ENCODE results near the gene FKBP7.
"Not testable (repeated sequence)": the region's sequence is repeated elsewhere in the genome, so short reads cannot be mapped to it uniquely, and the experiment has no call there.

FKBP7 gene

DNA sequence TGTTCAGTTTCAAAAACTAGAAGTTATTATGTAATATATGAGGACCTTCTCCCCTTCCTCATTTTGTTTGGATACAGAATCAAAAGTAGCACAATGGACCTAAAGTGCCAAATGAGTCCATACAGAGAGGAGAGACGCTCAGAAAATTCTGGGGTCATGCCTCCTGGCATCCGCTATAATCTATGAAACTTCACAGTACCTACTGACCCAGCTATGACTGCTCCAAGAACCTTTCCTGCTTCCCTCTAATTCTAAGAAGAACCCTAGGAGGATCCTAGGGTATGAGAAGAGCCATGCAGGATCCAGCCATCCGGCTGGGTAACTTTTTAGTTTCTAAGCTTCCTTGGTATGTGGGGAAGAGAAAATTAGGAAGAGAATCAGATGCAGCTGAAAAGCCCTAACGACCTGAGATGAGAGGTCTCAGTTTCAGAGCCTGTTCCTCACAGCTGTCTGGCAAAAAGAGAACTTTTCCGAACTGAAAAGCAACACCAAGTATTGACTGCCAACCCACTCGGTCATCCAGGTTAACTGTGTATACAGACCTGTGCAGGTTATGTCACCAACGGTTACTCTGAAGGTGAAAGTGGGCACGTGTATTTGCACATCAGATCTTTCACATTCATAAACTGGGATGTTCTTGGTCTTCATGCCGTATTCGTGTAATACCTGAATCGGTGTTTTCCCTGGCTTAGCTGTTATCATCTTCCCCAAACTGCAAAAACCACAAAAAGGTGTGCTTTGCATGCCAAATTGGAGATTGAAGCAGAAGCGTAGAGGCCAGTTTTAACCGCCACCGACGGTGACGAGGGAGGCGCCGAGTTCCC is 28.5 kb downstream of the FKBP7 start:
- DNase-seq (ENCODE audit: low spot score) = no peak

DNA sequence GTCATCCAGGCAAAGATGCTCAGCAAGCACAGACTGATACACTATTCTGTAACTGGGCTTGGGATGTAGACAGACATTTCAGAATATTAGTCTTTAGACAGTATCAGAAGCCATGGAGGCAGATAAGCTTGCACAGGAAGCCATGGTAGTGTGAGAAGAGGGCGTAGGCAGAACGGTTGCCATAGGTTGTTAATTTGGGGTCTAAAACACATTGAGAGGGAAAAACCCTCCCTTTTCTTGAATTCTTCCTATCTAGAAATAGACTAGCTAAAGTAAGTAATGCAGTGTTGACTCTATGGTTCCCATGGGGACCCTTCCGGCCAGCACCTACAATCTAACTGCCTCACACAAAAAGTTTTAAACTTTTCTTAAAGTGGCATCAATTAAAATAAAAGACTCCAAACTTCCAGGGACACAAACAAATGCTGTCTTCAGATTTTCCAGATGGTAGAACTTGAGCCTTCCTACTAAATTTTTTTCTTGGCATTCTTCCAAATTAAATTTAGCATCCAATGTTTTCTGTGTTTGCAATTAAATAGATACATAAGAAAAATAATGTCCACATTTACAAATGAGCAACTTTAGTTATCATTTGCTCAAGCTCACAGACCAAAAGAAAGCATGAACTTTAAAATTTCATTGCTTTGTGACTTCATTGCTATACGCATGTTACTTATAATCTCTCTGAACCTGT is 29.3 kb downstream of the FKBP7 start:
- no peak for DNase-seq (ENCODE audit: low spot score)

DNA sequence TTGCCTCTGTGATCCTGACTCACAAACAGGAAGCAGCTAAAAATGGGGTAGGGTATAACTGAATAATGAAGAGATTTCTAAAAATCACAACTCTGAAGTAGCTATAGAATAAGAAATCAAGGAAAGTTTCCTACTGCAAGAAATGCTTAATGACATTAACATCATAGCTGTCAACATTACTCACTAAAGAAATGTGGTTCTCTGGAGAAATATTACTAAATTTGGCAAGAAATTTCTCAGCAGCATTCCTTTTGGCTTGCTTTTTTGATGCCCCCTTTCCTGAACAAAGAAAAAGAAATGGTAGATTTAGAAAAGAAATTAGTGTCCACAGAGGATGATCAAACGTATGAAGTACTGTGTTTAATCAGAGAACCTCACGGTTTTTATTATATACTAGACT is 37.0 kb downstream of the FKBP7 start:
- no peak for DNase-seq (ENCODE audit: low spot score)

- no peak for DNase-seq (ENCODE audit: low spot score)
These were observed 41.7 kb downstream of the FKBP7 start for GRCh38 chr2:178436662-178437061.

GRCh38 chr2:178429336-178429735 is 49.1 kb downstream of the FKBP7 start:
- DNase-seq (ENCODE audit: low spot score) = no peak

GRCh38 chr2:178428396-178428806 is 50.0 kb downstream of the FKBP7 start:
- no peak for DNase-seq (ENCODE audit: low spot score)

GRCh38 chr2:178427458-178427857 is 50.9 kb downstream of the FKBP7 start:
- no peak for DNase-seq (ENCODE audit: low spot score)

DNA sequence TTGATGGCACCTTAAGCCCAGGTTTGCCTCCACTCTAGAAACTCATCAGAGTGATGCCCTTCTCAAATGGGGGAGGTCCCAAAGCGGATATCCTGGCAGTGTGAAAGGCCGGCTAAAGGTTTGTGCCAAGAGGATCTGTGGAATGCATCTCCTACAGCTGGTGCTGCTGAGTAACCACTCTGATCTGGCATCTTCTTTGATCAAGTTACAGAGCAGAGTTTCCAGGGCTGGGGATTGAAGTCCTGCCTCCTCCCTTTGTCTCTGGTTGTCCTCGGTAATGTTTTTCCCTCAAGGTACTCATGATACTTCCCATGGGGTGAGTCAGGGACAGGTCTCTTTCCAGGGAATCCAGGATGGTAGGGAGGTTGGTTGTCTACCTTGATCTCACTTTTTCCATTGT is 52.0 kb downstream of the FKBP7 start:
- no peak for DNase-seq (ENCODE audit: low spot score)

DNA sequence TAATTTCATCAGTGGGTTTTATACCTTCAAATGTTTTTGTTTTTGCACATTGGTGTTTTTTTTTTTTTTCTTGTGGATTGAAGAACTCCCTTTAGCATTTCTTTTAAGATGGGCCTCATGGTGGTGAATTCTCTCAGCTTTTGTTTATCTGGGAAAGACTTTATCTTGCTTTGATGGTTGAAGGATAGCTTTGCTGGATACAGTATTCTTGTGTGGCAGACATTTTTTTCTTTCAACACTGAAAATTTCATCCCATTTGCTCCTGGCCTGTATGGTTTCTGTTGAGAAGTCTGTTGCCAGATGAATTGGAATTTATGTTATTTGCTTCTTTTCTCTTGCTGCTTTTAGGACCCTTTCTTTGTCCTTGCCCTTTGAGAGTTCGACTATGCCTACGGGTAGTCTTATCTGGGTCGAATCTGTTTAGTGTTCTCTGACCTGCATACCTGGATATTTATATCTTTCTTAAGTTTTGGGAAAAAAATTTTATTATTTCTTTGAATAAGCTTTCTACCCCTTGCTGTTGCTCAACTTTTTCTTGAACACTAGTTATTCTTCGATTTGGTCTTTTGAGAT is 53.1 kb downstream of the FKBP7 start:
- no peak for DNase-seq (ENCODE audit: low spot score)

DNA sequence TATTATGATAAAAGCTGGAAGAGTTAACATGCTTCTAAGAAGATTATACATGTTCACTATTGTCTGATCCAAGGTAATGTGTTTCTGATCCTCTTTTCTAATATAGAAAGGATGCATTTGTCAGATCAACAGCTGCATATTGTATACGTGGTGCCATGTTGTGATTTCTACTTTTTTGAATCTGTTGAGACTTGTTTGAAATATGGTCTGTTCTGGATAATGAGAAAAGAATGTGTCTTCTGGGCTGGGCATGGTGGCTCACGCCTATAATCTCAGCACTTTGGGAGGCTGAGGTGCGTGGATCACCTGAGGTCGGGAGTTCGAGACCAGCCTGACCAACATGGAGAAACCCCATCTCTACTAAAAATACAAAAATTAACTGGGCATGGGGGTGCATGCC is 54.7 kb downstream of the FKBP7 start:
- DNase-seq (ENCODE audit: low spot score) = not testable (repeated sequence)

DNA sequence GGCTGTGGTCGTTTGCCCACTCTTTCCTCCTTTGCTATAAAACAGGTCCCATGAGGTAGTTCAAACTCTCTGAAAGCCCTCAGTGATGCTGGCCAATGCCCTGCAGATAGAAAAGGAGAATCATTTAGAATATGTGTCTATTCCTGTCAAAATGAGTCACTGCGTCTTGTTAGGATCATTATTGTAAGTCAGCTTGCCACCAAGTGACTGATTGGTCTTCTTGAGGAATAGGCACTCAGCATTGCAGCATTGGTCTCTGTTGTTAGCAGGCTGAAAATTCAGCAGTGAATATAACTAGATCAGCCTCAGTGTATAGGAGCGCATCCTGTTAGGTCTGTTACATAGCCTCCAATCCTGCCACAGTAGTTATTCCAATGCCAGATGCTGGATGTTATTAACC is 56.3 kb downstream of the FKBP7 start:
- DNase-seq (ENCODE audit: low spot score) = no peak

GRCh38 chr2:178420463-178420999 is 57.9 kb downstream of the FKBP7 start:
- no peak for DNase-seq (ENCODE audit: low spot score)

- DNase-seq (ENCODE audit: low spot score) = no peak
These were observed 59.3 kb downstream of the FKBP7 start for GRCh38 chr2:178419123-178419522.

- DNase-seq (ENCODE audit: low spot score) = no peak
These were observed 60.0 kb downstream of the FKBP7 start for GRCh38 chr2:178418426-178418825.

GRCh38 chr2:178417916-178418315 is 60.5 kb downstream of the FKBP7 start:
- DNase-seq (ENCODE audit: low spot score) = no peak

DNA sequence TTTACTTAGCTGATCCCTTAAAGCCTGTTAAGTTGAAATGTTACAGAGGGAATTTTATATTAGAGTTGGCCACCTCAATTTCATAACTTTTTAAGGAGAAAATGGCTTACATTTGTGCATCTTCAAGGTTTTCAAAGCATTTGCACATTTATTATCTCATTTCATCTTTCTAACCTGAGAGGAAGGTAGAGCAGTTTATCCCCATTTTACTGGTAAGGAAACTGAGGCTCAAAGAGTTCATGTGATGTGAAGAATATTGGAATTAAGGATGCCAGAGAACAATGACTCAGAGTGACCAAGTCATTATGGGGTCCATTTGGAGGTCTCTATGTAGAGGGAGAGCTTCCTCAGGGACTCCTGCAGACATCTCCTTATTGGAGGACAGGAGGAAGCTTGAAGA is 62.4 kb downstream of the FKBP7 start:
- no peak for DNase-seq (ENCODE audit: low spot score)

DNA sequence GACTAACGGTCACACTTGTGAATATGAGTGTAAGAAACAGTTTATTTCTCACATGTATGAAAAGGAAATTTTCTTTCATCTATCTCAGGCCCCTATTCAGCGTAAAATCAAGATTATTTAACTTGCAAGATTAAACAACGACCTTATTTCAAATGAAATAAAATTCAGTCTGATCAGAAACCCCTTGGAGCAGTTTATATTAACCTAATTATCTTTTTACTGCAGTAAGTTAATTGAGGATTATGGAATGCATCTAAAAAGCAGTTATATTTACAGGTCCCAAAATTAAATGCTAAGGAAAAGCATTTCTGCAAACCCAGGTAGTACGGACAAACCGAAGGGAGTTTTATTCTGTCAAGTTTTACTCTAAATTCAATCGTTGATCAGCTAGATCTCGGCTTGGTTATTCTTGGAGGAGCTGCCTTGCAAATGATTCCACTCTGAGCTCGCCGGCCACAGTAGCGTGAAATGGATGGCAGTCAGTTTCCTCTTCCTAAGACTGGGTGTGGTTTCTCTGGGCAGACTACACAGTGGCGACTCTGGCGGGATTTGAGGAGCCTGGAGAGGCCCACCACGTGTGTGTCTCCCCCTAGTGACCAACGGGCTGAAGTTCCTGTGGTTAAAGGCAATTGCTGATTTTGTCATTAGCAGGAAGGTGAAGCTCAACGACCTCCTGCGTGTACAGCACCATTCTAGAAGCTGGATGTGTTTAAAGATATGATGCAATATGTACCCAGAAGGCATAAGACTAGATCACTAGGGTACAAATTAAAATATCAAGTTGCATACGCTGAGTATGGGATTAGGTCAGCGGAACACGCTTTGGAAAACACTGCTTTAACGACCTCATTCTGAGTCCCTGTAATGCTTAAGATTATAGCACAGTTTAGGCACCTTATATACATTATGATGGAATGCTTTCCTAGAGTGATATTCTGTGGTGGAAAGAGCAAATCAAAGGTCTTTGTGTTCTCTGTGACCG is 63.8 kb downstream of the FKBP7 start:
- DNase-seq (ENCODE audit: low spot score) = peak; percentile 97

All from activated CD4-positive, alpha-beta T cell treated with anti-CD3 and anti-CD28 coated beads, Interleukin-2, Interleukin-4, amounts not matched to agents 100 ng/mL and 50 ng/mL, durations not matched to agents 16 hours and 8 hours (primary cell).